Stimulated activated CD8-positive, alpha-beta memory T cell treated with anti-CD3 and anti-CD28 coated beads, Interleukin-15, amount 100 ng/mL, for 48 hours (primary cell): Measurements from ENCODE around the gene SPAG8.

ENCODE experiments used
- DNase-seq, 2 donors: peaks; one replicate each; pipeline ENCODE4 v3.0.0-alpha.2; 2020; ENCODE audit warnings: low read depth in 2 of 2

The SPAG8 gene, protein sequence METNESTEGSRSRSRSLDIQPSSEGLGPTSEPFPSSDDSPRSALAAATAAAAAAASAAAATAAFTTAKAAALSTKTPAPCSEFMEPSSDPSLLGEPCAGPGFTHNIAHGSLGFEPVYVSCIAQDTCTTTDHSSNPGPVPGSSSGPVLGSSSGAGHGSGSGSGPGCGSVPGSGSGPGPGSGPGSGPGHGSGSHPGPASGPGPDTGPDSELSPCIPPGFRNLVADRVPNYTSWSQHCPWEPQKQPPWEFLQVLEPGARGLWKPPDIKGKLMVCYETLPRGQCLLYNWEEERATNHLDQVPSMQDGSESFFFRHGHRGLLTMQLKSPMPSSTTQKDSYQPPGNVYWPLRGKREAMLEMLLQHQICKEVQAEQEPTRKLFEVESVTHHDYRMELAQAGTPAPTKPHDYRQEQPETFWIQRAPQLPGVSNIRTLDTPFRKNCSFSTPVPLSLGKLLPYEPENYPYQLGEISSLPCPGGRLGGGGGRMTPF

DNA sequence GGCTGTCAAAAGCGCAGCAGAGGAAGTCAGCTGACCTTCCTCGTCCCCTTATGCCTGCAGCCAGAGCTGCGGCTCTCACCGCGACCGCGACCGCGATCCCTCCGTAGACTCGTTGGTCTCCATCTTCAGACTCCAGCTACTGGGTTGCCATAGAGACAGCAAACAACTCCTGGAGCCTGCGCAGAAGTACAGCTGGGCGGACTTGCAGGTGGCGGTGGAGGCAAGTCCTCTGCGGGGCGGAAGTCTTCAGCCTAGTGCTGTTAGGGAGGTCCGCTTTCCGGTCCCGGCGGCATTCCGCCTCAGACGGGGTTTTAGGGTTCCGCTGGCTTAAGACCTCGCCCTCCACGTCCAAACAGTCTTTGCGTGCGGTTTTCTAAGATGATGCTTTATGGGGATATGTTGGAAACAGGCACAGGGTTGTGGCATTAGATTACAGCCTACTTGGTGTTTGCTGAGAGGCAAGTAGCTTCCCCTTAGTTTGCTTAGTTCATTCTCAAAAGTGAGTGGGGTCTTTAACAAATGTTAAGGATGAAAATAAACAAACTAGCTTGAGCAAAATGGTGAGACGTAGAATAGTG, at the start of gene SPAG8:
Gene SPAG8 (minus strand): TSS at position 238 of the 578 bp plus-strand sequence. CDS start 115 bp downstream, at position 123.
- peak; percentile 90 to 96 for DNase-seq

DNA sequence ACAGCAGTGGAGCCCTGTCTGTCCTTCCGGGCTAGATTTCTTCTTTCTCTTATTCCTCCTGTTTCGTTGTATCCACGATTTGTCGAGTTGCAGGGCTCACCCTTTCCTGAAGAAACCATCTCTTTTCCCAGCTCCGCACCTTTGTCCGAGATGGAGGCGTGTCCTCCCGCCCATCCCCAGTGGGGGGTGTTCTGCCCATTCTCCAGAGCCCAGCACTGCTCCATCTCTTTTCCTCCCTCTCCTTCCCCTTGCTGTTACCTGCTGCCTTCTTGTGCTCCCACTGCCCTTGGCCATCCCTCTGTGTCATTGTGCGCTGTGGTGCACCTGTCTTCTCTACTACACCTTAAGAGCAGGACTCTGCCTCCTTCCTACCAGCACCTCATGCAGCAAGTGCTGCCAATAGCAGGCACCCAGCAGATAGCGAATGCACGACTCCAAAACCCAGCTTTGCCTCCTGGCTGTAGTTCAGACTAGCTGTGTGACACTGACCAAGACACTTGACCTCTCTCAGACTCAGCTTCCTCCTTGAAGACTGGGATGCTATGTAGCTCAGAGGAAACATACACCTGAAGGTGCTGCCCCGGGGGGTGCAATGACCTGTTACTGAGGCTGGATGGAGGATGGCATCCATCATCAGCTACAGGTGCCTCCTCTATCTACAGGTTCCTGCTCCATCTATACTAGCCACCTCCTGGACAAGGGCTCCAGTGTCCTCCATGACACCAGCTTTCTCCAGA, 49.3 kb upstream of the SPAG8 start:
- no peak for DNase-seq

DNA sequence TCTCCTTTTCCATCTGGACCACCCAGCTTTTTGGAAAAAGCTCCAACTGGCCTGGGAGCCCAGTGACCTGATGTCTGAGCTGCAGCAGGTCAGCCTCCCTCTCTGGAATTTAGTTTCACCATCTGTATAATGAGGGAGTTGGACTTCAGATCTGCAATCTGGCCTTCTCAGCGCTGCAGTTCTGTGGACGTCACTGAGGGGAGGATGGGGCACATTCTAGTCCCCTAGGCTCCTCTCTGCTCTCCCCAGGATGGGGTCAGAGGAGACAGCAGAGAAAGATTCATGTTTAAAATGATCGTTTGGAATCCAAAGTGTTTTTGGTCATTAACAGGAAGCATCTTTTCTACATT, 47.9 kb upstream of the SPAG8 start:
- DNase-seq, result no peak

DNA sequence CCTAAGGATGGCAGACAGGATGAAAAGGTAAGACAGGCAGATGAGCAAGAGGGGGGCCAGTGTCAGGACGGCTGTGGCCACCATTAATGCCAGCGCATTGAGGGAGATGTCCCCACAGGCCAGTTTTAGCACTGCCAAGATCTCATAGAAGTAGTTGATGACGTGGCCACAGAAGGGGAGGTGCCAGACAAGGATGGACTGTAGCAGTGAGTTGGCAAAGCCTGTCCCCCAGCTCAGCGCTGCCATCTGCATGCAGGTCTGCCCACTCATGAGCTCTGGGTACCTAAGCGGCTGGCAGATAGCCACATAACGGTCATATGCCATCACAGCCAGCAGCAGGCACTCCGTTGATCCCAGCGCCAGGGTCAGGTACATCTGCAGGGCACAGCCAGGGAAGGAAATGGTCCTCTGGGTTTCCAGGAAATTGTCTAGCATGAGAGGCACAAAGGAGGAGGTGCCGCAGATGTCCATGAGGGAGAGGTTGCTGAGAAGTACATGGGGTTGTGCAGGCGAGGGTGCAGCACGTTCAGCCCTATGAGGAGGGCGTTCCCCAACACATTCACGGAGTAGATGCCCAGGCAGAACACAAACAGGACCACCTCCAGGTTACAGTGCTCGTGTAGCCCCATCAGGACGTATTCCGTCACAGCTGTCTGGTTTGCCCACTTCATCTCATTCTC, 47.4 kb upstream of the SPAG8 start:
- DNase-seq, result no peak

DNA sequence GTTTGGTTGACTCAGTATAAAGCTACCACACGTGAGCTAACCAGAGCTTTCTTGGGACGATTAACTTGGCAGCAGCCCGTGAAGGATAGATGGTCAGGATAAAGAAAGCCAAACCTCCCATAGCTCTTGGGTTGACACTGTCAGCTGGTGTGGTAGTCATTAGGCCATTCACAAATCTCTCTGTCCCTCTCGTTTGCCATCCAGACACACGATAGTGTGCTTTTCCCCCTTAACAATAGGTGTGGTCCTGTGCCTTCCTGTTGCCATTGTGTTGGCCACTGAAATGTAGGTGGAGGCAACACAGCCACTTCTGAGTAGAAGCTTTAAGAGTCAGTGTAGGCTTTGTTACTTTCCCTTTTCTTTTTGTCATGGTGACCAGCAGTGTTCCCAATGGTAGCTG, 46.4 kb upstream of the SPAG8 start:
- no peak for DNase-seq

DNA sequence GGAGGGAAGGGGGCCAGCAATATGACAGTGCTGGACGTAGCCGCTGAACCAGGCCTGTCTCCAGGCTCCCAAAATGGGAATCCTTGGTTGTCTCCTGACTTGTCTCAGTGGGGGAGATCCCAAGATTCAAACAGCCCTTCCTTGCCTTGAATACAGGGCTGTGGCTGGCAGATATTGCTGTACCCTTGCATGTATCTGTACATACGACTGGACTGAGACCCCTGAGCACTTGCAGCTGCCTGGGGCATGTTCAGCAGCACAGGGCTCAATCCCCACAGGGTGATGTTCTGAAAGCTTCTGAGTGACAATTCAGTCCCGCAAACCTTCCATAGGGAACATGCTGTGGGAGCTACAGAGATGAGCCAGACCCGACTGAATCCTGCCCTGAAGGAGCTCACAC, 44.8 kb upstream of the SPAG8 start:
- no peak for DNase-seq

DNA sequence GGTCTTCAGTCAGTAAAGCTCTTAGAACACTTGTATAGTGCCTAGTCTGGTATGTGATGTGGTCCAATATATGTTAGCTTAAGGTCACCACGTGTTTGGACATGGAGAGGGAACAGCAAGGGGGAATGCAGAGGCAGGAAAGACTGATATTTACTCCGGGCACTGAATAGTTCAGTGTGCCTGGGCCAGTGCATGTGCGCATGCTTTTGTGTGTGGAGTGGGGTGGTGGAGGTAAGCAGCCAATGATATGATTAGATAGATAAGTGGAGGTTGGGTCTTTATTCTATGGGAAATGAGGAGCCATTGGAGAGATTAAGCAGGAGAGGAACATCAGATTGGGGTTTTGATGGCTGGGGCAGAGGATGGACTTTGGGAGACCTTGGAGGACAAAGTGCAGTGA, 44.1 kb upstream of the SPAG8 start:
- no peak for DNase-seq

DNA sequence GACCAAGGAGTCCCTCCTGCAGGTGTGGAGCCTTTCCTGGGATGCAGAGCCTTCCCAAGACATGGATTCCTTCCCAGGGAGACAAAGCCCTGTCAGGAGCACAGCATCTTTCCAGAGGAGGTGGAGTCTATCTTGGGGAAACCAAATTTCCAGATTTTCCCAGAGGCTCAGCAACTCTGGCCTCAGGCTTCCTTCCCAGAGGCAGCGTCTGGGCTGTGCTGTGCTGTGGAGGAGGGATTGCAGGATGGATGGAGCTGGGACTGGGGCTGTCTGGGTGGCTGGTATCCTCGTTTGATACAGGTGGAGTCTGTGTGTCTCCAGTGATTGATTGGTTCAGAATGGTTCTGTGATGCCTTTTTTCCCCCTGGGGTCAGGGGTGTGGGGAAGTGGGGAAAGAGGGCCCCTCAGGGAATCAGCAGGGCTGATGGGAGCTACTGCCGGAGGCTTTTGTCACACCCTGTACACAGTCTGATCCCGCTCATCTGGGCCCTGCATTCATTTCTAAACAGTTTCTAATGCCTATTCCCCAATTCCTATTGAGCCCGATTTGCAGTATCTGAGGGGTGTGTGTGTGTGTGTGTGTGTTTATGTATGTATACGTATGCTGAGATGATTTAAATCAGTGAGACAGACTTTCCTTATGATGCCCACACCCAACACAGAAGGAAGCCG, 42.2 kb upstream of the SPAG8 start:
- DNase-seq, result no peak

DNA sequence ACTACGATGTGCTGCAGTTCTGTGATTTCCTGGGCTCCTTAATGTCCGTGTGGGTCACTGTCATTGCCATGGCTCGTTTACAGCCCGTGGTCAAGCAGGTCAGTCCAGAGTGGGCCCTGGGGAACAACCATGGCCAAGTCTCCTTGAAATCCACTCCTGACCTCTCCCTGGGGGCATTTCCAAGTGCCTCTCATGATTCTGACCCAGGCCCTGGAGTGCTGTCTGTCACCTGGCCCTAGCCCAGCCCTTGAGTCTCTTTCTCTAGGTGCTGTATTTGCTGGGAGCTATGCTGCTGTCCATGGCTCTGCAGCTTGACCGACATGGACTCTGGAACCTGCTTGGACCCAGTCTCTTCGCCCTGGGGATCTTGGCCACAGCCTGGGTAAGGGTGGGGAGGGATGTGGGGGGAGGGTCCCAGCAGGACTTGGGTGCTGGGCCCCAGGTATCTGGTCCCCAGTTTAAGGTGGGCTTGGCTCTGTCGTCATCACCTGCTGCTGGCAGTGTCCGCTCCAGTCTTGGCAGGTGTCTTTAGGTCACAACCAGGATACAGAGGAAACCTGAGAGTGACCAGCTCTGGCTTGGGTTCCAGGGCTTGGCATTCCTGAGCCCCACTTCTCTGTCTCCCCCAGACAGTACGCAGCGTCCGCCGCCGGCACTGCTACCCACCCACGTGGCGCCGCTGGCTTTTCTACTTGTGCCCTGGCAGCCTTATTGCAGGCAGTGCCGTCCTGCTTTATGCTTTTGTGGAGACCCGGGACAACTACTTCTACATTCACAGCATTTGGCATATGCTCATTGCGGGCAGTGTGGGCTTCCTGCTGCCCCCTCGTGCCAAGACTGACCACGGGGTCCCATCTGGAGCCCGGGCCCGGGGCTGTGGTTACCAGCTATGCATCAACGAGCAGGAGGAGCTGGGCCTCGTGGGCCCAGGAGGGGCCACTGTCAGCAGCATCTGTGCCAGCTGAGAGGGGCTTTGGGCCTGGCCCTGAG, 41.1 kb upstream of the SPAG8 start:
- DNase-seq, result no peak

DNA sequence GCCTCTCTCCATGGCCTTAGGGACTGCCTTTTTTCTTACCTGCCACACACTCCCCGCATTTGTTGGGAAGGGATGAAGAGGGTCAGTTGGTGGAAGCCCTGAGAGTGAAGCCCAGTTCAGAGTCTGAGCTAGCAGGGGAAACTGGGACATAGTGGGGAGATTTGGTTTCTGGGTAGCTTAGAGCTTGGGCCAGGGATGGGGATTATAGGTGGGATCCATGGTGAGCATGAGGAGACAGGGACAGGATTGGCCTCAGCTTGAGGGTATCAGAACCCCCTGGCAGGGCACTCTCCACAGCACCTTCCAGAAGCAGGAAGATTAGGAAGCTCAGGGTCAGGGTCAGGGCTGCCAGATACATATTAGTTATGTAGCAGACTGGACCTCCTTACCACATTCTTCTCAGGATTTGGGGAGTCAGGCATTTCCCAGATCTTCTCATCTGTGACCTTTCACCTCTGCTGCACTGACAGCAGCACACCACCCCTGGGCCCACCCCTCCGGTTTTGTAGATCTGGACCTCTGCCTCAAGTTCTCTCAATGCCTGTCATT, 40.3 kb upstream of the SPAG8 start:
- DNase-seq, result no peak

DNA sequence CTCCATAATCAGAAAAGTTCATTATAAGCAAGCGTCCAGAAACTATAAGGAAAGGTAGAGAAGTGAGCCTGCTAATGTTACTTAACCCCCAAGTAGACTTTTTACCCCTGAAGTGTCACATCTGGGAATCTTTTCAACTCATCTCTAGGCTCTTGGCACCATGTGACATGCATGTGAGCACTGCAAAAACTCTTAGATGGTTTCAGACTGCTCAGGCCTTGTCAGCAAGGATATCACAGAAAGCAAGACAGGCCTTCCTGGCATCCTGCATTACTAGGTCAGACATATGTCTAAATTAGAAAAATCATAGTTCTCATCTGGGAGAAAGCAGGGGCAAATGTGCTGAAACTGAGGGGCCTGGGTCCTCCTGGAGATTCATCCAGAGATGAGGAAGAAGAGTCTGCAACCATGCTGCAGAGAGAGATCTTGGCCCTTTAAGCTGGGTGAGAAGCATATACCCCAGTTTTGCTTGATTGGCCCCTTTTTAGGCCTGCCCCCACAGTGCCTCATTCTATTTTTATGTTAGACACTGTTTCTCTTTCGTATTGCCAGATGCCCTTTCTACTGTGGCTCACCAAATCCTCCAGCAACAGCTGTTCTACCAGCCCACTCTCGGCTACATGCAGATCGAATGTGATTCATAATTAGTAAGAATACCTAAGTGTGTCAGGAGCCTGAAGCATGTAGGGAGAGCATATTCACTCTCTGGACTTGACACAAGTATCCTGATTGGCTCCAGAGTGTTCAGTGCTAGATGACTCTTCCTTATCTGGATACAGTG, 35.9 kb upstream of the SPAG8 start:
- peak; percentile 43 to 54 for DNase-seq

DNA sequence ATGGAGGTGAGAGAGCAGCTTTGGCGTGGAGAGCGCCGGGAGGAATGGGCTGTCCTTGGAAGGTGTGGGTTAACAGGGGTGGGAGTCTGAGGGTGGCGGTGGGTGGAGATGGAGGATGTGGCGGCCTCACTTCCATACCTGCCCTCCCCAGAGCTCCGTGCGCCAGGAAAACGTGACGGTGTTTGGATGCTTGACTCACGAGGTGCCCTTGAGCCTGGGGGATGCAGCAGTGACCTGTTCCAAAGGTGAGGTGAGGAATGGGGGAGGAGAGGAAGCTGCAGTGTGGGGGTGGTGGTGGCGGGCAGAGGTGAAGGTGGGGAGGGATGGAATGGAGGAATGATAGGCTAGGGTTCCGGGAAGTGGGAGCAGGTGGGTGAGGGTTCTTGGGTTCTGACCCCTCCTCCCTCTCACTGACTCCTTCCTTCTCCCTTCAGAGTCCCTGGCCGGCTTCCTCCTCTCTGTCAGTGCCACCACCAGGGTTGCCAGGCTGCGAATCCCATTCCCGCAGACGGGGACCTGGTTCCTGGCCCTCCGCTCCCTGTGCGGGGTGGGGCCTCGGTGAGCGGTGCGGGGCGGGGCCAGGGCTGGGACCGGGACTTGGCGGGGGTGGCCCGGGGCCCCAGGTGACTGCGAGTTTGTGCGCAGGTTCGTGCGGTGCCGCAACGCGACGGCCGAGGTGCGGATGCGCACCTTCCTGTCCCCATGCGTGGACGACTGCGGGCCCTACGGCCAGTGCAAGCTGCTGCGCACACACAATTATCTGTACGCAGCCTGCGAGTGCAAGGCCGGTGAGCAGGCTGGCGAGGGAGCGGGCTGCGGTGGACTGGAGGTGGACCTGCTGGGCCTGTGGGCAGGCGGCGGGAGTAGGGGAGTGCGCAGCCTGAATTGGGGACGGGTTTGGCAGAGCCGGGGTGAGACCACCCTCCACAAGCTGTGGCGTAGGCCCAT, 34.0 kb upstream of the SPAG8 start:
- no peak for DNase-seq

DNA sequence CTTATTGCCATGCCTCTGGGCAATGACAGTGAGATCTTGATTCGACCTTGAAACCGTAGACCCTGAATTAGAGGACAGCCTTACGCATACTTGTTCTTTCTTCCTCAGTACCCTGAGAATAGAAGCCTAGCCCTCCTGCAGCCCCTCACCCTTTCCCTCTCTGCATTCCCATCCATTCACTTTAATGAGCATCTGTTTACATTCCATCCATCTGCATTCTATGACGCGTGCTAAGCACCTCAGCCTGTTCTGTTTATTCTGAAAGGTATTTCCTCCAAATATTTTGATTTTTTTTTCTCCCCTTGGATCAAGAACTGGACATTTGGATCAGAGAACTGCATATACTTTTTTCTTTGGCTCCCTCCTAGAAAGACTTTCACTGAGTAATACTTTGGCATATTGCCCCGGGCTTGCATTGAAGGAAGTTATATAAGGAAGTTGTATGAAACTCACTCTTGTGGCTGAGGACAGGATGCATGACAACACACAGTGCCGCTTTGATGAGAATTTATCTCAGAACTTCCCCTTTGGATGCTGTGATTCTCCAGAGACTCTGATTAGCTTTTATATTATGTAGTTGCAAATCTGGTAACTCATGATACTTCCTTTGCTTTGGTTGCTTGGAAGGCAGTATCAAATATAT, 32.7 kb upstream of the SPAG8 start:
- no peak for DNase-seq

DNA sequence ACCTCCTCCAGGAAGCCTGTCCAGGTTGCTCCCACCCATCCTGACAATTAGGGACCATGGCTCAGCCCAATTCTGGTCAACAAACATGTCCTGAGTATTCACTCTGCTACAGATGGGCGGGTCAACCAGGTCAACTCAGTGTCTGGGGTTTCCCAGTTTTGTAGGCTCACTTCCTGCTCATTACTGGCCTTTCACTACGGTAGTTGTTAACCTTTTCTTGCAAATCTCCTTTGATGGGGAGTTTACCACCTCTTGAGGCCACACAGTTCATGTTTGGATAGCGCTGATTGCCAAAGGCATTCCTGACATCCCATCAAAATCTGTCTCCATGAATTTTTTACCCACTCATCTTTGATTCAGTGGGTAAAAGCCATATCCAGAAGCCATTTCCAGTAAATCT, 30.7 kb upstream of the SPAG8 start:
- DNase-seq, result no peak

DNA sequence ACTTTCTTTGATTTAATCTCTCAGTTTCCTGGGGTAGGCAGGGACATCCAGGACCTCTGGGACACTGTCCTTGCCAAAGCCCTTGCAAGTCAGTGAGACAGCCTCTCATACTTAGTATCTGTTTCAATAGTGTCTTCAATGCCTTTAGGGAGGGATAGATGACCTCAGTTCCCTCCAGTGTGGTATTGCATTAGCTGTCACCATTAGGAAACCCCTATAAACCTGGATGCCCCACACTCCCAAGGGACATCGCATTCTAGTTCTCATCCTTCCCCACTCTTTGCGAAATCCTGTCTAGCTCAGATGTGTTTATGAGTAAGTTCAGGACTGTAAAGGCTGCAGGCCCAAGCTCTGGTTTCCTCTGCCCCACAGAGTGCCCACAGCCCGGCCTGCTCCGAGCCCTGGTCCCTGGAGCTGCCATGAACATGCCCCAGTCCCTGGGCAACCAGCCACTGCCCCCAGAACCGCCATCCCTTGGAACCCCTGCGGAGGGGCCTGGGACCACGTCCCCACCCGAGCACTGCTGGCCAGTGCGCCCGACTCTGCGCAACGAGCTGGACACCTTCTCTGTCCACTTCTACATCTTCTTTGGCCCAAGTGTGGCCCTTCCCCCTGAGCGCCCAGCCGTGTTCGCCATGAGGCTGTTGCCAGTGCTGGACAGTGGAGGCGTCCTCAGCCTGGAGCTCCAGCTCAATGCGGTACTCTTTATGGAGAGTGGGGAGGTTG, 30.1 kb upstream of the SPAG8 start:
- DNase-seq, result no peak

DNA sequence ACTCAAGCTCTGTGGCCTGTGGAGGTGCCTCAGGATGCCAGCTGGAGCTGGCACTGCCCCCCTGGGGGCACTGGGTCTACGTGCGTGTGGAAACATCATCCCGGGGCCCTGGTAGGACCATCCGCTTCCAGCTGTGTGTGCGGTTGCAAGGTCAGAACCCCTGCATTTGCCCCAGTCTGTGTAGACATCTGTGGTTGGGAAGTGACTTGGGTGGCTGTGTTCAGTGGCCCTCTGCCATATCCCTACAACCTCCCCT, 29.5 kb upstream of the SPAG8 start:
- no peak for DNase-seq

DNA sequence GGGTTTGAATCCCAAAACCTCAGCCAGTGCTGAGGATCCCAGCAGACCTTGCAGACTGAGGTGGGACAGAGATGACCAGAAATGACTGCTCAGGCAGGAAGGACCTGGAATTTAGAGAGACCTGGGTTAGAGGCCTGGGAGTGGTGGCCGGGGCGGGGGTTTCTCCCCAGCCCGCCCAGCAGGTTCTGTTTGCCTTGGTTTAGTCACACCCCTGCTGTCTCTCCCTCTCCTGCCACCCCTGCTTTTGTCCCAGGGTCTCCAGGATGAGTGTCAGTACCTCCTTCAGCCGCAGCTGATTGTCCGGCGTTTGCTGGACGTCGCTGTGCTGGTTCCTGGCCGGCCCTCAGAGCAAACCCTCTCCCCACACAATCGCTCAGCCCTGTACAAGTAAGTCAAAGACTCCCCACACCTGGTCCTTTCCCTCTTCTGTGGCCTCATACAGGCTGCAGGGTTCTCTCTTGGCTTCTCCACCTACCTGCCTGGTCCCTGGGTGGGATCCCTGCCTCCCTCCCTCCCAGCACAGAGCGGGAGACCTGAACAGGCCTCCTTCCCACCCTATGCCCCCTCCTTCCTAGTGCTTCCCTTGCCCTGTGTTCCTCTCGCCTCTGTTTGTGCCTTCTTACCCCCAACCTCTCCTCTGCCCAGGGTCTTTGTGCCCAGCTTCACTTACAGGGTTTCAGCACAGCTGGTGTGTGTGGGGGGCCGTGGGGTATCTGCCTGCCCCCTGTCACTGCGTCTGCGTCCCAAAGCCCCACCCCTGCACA, 29.0 kb upstream of the SPAG8 start:
- DNase-seq, result no peak
